Measurements from ENCODE around the gene AHRR. TPM values are rescaled to one million over a fixed set of nuclear protein-coding genes. Genes with fewer than 3 reads are reported as not detected.
A peak's percentile ranks its signal among the peaks of the same experiment; 100 is the strongest.
"Not testable (repeated sequence)": the region's sequence is repeated elsewhere in the genome, so short reads cannot be mapped to it uniquely, and the experiment has no call there.

AHRR gene
- total RNA-seq, 1 donor from 2014 or later = 1.0 TPM

DNA sequence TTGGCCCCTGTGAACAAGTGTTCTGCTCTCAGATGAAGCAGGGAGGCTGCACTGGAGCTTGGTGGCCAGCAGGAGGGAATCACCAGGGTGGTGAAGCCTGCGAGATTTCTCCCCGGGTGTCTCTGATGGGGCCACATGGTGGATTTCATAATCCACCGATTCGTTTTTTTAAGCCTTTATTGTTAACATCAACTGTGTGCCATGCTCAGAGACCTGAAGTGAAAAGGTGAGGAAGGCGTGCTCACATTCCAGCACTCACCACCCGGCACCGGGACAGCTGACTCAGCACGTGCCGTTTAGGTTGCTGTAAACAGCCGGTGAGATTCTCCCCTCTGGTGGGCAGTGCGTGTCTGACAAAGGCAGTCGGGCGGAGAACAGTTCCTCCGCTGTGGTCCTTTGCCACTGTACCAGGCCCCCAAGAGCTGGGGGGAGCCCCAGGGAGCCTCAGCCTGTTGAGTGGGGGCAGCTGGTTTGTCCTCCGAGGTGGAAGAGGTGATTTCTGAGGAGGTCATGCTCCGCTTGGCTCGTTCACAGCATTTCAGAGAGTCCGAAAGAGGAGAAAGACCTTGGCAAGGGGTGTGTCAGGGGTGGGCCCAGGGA lies 12.7 kb upstream of the AHRR start:
- TF ChIP-seq, protein P1, sequence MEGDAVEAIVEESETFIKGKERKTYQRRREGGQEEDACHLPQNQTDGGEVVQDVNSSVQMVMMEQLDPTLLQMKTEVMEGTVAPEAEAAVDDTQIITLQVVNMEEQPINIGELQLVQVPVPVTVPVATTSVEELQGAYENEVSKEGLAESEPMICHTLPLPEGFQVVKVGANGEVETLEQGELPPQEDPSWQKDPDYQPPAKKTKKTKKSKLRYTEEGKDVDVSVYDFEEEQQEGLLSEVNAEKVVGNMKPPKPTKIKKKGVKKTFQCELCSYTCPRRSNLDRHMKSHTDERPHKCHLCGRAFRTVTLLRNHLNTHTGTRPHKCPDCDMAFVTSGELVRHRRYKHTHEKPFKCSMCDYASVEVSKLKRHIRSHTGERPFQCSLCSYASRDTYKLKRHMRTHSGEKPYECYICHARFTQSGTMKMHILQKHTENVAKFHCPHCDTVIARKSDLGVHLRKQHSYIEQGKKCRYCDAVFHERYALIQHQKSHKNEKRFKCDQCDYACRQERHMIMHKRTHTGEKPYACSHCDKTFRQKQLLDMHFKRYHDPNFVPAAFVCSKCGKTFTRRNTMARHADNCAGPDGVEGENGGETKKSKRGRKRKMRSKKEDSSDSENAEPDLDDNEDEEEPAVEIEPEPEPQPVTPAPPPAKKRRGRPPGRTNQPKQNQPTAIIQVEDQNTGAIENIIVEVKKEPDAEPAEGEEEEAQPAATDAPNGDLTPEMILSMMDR (conservative IDR thresholded peaks at IDR 0.05) = peak; percentile 54
- Mint-ChIP-seq H3K27me3 (ENCODE audit: low read depth) (no peaks in the 10 kb centered on the region), H3K4me3 (no peak overlapping the region), H3K36me3 (ENCODE audit: low read depth) (no peaks in the 10 kb centered on the region), H3K9me3 (no peaks in the 10 kb centered on the region), H3K4me1 (peaks cover 8% of the 10 kb centered on the region), H3K27ac (ENCODE audit: unreplicated experiment) (no peak overlapping the region)
- DNase-seq (ENCODE audit: low read depth, low spot score) = no peak

DNA sequence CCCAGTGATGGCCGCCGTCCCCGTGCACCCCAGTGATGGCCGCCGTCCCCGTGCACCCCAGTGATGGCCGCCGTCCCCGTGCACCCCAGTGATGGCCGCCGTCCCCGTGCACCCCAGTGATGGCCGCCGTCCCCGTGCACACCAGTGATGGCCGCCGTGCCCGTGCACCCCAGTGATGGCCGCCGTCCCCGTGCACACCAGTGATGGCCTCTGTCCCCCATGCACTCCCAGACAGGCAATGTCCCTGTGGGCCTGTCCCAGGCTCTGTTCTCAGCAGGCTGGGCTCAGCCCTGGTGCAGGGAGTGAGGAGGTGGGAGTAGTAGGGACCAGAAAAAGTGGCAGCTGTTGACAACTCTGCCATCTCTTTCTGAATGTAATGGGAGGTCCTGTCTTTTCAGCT lies 11.7 kb upstream of the AHRR start:
- DNase-seq (ENCODE audit: low read depth, low spot score); H3K9me3 Mint-ChIP-seq; H3K36me3 Mint-ChIP-seq (ENCODE audit: low read depth); H3K27ac Mint-ChIP-seq (ENCODE audit: unreplicated experiment); H3K4me3 Mint-ChIP-seq; H3K4me1 Mint-ChIP-seq; H3K27me3 Mint-ChIP-seq (ENCODE audit: low read depth): not testable (repeated sequence)

DNA sequence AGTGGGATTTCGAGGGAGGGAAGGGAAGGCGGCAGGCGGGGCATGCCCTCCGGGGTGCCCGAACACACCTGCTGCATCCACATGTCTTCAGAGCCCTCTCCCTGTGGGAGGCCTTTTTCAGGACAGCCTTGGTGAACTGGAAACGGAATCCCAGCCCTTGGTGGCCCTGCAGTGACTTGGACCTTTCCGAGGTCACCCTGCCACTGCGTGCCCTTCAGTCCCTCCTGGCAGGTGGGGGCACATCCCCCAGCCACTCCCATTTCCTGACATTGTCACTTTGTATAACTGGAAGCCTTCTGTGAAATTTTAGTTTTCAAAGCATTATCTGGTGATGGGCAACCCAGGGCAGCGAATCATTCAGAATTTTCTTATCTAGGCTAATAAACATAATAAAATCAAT lies 11.0 kb upstream of the AHRR start:
- Mint-ChIP-seq H3K9me3 (no peaks in the 10 kb centered on the region), H3K27ac (ENCODE audit: unreplicated experiment) (no peak overlapping the region), H3K27me3 (ENCODE audit: low read depth) (no peaks in the 10 kb centered on the region), H3K4me1 (peaks cover 8% of the 10 kb centered on the region), H3K36me3 (ENCODE audit: low read depth) (no peaks in the 10 kb centered on the region), H3K4me3 (no peak overlapping the region)
- TF ChIP-seq, protein P1 (conservative IDR thresholded peaks at IDR 0.05) = no peak
- DNase-seq (ENCODE audit: low read depth, low spot score) = no peak

- H3K27ac Mint-ChIP-seq (ENCODE audit: unreplicated experiment) = peak overlapping the region; percentile 6
- DNase-seq (ENCODE audit: low read depth, low spot score) = no peak
- H3K4me3 Mint-ChIP-seq = no peak overlapping the region
- no peaks in the 10 kb centered on the region for H3K27me3 Mint-ChIP-seq (ENCODE audit: low read depth)
- TF ChIP-seq, protein P1 (conservative IDR thresholded peaks at IDR 0.05) = no peak
- H3K4me1 Mint-ChIP-seq = peaks cover 8% of the 10 kb centered on the region
- H3K36me3 Mint-ChIP-seq (ENCODE audit: low read depth) = no peaks in the 10 kb centered on the region
- no peaks in the 10 kb centered on the region for H3K9me3 Mint-ChIP-seq
These were observed 10.5 kb upstream of the AHRR start for GRCh38 chr5:310941-311434.

DNA sequence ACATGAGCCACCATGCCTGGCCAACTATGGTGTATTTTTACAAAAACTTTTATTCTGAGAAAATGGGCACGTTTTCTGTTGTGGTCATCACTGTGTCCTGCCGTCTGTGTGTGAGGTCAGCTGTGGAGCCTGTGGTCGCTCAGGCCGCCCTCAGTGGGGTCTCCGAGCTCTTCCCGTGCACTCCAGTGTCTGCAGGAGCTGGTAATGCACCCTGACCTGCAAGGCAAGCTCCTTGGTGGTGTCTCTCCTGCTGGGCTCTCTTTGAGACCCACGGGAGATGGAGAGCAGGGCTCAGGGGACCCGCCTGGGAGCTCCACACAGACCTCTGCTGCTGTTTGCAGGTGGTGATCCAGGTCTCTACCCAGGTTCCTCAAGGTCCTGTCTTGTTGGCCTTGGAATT lies 9.6 kb upstream of the AHRR start:
- no peaks in the 10 kb centered on the region for H3K9me3 Mint-ChIP-seq
- peaks cover 2% of the 10 kb centered on the region for H3K27me3 Mint-ChIP-seq (ENCODE audit: low read depth)
- H3K27ac Mint-ChIP-seq (ENCODE audit: unreplicated experiment) = no peak overlapping the region
- no peak for DNase-seq (ENCODE audit: low read depth, low spot score)
- peaks cover 8% of the 10 kb centered on the region for H3K4me1 Mint-ChIP-seq
- no peak overlapping the region for H3K4me3 Mint-ChIP-seq
- H3K36me3 Mint-ChIP-seq (ENCODE audit: low read depth) = no peaks in the 10 kb centered on the region
- TF ChIP-seq, protein P1 (conservative IDR thresholded peaks at IDR 0.05) = no peak

DNA sequence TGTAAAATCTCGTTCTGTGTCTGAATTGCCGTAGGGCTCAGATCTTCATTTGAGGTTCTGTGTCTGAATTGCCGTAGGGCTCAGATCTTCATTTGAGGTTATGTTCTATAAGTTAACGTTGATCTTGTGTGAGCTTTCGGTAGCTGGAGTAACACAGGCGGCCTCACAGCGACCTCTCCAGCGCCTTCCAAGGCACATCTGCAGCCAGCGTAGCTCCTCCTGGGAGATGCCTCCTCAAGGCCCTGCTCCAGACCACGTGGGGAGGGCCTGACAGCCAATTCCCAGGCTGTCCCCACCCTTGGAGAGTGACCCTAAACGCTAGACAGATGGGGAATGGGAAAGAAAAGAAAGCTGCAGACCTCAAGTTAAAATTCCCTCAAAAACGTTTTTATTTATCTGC lies 8.7 kb upstream of the AHRR start:
- no peaks in the 10 kb centered on the region for H3K36me3 Mint-ChIP-seq (ENCODE audit: low read depth)
- TF ChIP-seq, protein P1 (conservative IDR thresholded peaks at IDR 0.05) = no peak

More for the DNA sequence above, 8.7 kb upstream of the AHRR start:
- H3K4me1 Mint-ChIP-seq = peaks cover 8% of the 10 kb centered on the region
- H3K27ac Mint-ChIP-seq (ENCODE audit: unreplicated experiment) = no peak overlapping the region
- peaks cover 5% of the 10 kb centered on the region for H3K27me3 Mint-ChIP-seq (ENCODE audit: low read depth)
- H3K9me3 Mint-ChIP-seq = no peaks in the 10 kb centered on the region
- DNase-seq (ENCODE audit: low read depth, low spot score) = no peak
- H3K4me3 Mint-ChIP-seq = no peak overlapping the region

Data from neural crest cell (in vitro differentiated cells).